Panc1 (cell line): Measurements from ENCODE around the gene MAP2K5. TPM values are rescaled to one million over a fixed set of nuclear protein-coding genes. Genes with fewer than 3 reads are reported as not detected.

ENCODE experiments used
- ATAC-seq: fragments of 200-7000 bp; cut with Tn5 transposase; 2 replicates; pipeline ENCODE4 v1.9.1; 2020; ENCODE audit warnings: mild to moderate bottlenecking, moderate library complexity
- BruUV-seq: library from RNA; stranded (reverse); fragments of 400-500 nt; replicated peaks from 2 replicates; lab custom pipeline; 2021; lab: Mats Ljungman, UMichigan
- CTCF ChIA-PET: fragments of 300-600 bp; sonication (Branson Sonifier 250); formaldehyde crosslinking; loops from one replicate; lab custom pipeline; 2022; ENCODE audit warnings: antibody characterized with exemption; lab: Charles Lee
- POLR2A ChIA-PET: fragments of 300-600 bp; sonication (Branson Sonifier 250); formaldehyde crosslinking; loops from one replicate; lab custom pipeline; 2022; ENCODE audit warnings: antibody characterized with exemption; lab: Charles Lee
- DNase-seq: peaks from one replicate; pipeline ENCODE4 v3.0.0-alpha.2; 2010; ENCODE audit warnings: low read depth, low spot score
- H3K27ac ChIP-seq: 2 replicates; pipeline ENCODE4 v1.5.1; 2011; ENCODE audit warnings: mild to moderate bottlenecking, low read length, inconsistent platforms
- H3K27me3 ChIP-seq: fragments of 200-500 bp; sonication (Bioruptor generic); 2 replicates; pipeline ENCODE4 v1.6.0; 2014; ENCODE audit warnings: low read length, inconsistent platforms; ENCODE audit not compliant: control insufficient read depth, insufficient read depth
- H3K36me3 ChIP-seq: fragments of 200-500 bp; sonication (Bioruptor generic); 2 replicates; pipeline ENCODE4 v1.5.1; 2014; ENCODE audit warnings: inconsistent platforms, mild to moderate bottlenecking, low read length, moderate library complexity; ENCODE audit not compliant: control insufficient read depth, insufficient read depth
- H3K4me1 ChIP-seq: 2 replicates; pipeline ENCODE4 v1.5.1; 2011; ENCODE audit warnings: inconsistent platforms, mild to moderate bottlenecking, low read length, moderate library complexity; ENCODE audit not compliant: control insufficient read depth, insufficient read depth
- H3K4me3 ChIP-seq, 2 experiments: 2 replicates each; pipeline ENCODE4 v1.5.1; 2011 to 2012; ENCODE audit warnings: low read depth in 2 of 2, low read length in 2 of 2, mild to moderate bottlenecking in 2 of 2, inconsistent platforms in 1 of 2, moderate library complexity in 1 of 2
- H3K9me3 ChIP-seq: fragments of 200-500 bp; sonication (Bioruptor generic); 2 replicates; pipeline ENCODE4 v1.5.1; 2014; ENCODE audit warnings: low read depth, mild to moderate bottlenecking, inconsistent platforms, low read length, moderate library complexity; ENCODE audit not compliant: control insufficient read depth, insufficient read depth
- POLR2AphosphoS5 ChIP-seq: IDR thresholded peaks from 2 replicates; pipeline ENCODE4 v1.6.1; 2012; ENCODE audit warnings: mild to moderate bottlenecking, low read depth, low read length, moderate library complexity
- SIN3A ChIP-seq: IDR thresholded peaks from 2 replicates; pipeline ENCODE4 v1.6.1; 2012; ENCODE audit warnings: low read depth, mild to moderate bottlenecking, low read length, moderate library complexity, borderline replicate concordance; ENCODE audit not compliant: insufficient read depth
- TCF7L2 ChIP-seq: IDR thresholded peaks from 2 replicates; pipeline ENCODE4 v1.6.1; 2011; ENCODE audit warnings: mild to moderate bottlenecking, low read depth, low read length, inconsistent platforms
- in situ Hi-C: cut with HindIII; loops from 2 replicates; pipeline ENCODE4 v1.10.0; 2016; ENCODE audit warnings: low sequenced_read_pairs, low pct_unique_long_range_greater_than_20kb
- intact Hi-C: fragments of 100-400 bp; cut with micrococcal nuclease; formaldehyde crosslinking; loops from one replicate; pipeline ENCODE4 v1.10.0; 2022; ENCODE audit not compliant: unreplicated experiment
- total RNA-seq: library from RNA; stranded (reverse); gene quantifications from one replicate; pipeline ENCODE4 v1.2.1, GENCODE V29; 2021; ENCODE audit not compliant: unreplicated experiment
- TF ChIP-seq, protein P1 (sequence below): fragments of 450-650 bp; IDR thresholded peaks from 2 replicates; pipeline ENCODE4 v1.5.1; 2017; ENCODE audit warnings: mild to moderate bottlenecking
- TF ChIP-seq, protein P2 (sequence below), 2 experiments: IDR thresholded peaks; 2 replicates each; pipeline ENCODE4 v1.6.1; 2011 to 2012; ENCODE audit warnings: low read depth in 2 of 2, control low read depth in 1 of 2, low read length in 1 of 2, mild to moderate bottlenecking in 1 of 2, moderate library complexity in 1 of 2; ENCODE audit not compliant: insufficient read depth in 1 of 2

MAP2K5 gene
- total RNA-seq, 1 experiment from 2014 or later: 18.3 TPM

- no peaks in the 10 kb centered on the region for H3K9me3 ChIP-seq
- intact Hi-C loops (no loop called here), in situ Hi-C loops (no loop called here)
- TF ChIP-seq, protein P1, sequence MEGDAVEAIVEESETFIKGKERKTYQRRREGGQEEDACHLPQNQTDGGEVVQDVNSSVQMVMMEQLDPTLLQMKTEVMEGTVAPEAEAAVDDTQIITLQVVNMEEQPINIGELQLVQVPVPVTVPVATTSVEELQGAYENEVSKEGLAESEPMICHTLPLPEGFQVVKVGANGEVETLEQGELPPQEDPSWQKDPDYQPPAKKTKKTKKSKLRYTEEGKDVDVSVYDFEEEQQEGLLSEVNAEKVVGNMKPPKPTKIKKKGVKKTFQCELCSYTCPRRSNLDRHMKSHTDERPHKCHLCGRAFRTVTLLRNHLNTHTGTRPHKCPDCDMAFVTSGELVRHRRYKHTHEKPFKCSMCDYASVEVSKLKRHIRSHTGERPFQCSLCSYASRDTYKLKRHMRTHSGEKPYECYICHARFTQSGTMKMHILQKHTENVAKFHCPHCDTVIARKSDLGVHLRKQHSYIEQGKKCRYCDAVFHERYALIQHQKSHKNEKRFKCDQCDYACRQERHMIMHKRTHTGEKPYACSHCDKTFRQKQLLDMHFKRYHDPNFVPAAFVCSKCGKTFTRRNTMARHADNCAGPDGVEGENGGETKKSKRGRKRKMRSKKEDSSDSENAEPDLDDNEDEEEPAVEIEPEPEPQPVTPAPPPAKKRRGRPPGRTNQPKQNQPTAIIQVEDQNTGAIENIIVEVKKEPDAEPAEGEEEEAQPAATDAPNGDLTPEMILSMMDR: peak; percentile 54; the same call in 1 of the 2 replicates
- TF ChIP-seq TCF7L2: no peak
- ATAC-seq (peak; percentile 66; the same call in 1 of the 2 replicates), DNase-seq (no peak)
- no peak overlapping the region for H3K4me3 ChIP-seq
- POLR2A ChIA-PET: no interaction called here
- H3K4me1 ChIP-seq: no peaks in the 10 kb centered on the region
- no peaks in the 10 kb centered on the region for H3K27me3 ChIP-seq
- no TSS peak for BruUV-seq
- H3K36me3 ChIP-seq: no peaks in the 10 kb centered on the region
- CTCF ChIA-PET: interaction anchor here (1.0 kb wide), 1 partner anchor 331 kb away, joined by 3 read pairs; no protein-coding TSS in a partner anchor
- H3K27ac ChIP-seq: no peak overlapping the region
These were observed 41.2 kb upstream of the MAP2K5 start for GRCh38 chr15:67501177-67501835.

DNA sequence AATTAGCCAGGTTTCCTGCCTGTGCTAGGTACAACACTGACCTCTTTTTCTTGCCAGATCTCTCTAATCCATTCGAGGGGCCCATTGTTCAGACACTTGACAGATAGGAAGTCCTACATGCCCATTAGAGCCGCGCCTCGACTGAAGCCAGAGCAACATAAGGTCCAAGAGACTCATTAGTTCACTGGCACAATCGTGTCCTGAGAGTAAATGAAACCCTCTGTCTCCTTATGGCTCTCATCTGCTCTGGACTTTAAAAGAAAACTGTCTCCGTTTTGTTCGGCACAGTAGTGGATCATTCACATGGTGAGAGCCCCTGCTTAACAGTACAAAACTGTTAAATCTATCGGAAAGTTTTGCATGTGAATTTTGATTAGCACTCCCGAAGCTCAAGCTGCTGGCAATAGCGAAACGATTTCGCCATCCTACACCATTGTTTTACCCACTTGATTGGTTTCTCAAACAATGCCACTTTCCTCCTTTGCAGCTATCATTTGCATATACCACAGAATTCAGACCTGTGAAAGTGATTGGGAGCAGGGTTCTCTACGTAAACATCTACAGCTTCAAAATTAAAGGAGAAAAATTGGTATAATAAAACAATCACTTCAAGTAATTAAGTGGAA, 40.6 kb upstream of the MAP2K5 start:
- POLR2A ChIA-PET: no interaction called here

More for the DNA sequence above, 40.6 kb upstream of the MAP2K5 start:
- in situ Hi-C loops (no loop called here), intact Hi-C loops (no loop called here)
- no peak for DNase-seq
- CTCF ChIA-PET: interaction anchor here (0.6 to 1.0 kb wide), 2 partner anchors 67 to 330 kb away, joined by 3 to 11 read pairs; no protein-coding TSS in a partner anchor
- H3K36me3 ChIP-seq: no peaks in the 10 kb centered on the region
- TF ChIP-seq SIN3A (no peak), POLR2AphosphoS5 (no peak)
- TF ChIP-seq, protein P2, sequence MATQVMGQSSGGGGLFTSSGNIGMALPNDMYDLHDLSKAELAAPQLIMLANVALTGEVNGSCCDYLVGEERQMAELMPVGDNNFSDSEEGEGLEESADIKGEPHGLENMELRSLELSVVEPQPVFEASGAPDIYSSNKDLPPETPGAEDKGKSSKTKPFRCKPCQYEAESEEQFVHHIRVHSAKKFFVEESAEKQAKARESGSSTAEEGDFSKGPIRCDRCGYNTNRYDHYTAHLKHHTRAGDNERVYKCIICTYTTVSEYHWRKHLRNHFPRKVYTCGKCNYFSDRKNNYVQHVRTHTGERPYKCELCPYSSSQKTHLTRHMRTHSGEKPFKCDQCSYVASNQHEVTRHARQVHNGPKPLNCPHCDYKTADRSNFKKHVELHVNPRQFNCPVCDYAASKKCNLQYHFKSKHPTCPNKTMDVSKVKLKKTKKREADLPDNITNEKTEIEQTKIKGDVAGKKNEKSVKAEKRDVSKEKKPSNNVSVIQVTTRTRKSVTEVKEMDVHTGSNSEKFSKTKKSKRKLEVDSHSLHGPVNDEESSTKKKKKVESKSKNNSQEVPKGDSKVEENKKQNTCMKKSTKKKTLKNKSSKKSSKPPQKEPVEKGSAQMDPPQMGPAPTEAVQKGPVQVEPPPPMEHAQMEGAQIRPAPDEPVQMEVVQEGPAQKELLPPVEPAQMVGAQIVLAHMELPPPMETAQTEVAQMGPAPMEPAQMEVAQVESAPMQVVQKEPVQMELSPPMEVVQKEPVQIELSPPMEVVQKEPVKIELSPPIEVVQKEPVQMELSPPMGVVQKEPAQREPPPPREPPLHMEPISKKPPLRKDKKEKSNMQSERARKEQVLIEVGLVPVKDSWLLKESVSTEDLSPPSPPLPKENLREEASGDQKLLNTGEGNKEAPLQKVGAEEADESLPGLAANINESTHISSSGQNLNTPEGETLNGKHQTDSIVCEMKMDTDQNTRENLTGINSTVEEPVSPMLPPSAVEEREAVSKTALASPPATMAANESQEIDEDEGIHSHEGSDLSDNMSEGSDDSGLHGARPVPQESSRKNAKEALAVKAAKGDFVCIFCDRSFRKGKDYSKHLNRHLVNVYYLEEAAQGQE (IDR thresholded peaks at IDR 0.05; ENCODE audit: insufficient read depth in 1 of 2, low read depth in 2 of 2, low read length in 1 of 2): no peak
- TF ChIP-seq, protein P1: no peak
- BruUV-seq: no TSS peak
- no peak overlapping the region for H3K4me3 ChIP-seq
- no peak for ATAC-seq
- H3K4me1 ChIP-seq: no peaks in the 10 kb centered on the region
- no peaks in the 10 kb centered on the region for H3K27me3 ChIP-seq
- H3K27ac ChIP-seq: no peak overlapping the region
- H3K9me3 ChIP-seq: no peaks in the 10 kb centered on the region
